ENCODE measurements around the gene PAQR8.

PAQR8 gene

DNA sequence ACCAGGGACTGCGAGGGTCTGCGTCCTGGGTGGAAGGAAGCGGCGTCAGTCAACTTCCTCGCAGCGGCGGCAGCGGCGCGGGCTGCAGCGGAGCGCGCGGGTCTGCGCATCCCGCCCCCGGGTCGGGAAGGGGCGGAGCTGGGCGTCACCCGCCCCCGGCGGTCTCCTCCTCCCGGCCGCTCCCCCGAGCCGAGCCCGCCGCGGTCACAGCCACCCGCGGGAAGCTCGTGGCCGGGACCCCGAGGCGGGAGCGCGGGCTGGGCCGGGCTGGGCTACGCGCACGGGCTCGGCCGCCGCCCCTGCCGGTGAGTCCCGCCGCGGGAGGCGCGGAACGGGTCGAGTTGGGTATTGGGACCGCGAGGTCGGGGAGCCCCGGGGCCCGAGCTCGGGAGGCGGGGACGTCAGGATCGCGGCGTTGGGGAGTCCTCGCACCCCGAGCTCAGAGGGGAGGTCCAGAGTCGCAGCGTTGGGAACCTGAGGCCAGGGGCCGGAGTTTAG, at the start of gene PAQR8:
PAQR8 (plus strand) TSS at position 207 of the 498 bp plus-strand sequence. CDS start 41,063 bp downstream, outside the sequence.
- DNase-seq (ENCODE audit: low read depth), result peak; percentile 82

DNA sequence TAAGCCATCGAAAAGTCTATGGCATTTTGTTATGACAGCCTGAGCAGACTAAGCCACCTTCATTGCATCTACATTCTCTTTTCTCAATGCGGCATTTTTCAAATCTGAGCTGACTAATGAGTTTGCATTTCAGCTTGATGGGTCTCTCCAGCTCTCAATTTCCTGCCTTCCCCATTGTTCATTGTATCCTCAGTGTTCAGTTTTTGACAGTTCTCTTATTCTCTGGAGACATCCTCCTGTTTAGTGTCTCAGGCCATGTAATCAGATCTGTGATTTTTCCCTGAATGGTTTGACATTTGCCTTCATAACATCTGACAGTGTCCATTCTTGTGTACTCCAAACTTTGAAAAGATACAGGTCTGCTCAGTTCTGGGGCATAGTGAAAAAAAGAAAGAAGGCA, 49.5 kb upstream of the PAQR8 start:
- no peak for DNase-seq (ENCODE audit: low read depth)

DNA sequence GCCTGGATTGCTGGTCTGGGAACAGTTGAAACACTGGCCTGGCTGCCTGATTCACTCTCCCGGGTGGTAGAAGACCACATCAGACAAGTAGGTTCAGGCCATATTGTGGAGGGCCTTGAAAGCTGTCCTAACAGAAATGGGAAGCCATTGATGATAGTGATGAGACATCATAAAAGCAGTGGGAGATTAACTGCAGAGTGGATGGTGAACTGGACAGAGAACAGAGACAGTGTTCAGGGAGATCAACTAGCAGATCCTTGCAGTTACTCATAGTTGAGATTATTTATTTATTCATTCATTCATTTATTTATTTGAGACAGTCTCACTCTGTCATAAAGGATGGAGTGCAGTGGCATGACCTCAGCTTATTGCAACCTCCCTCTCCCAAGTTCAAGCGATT, 47.2 kb upstream of the PAQR8 start:
- no peak for DNase-seq (ENCODE audit: low read depth)

- no peak for DNase-seq (ENCODE audit: low read depth)
Measured at GRCh38 chr6:52317211-52317610, 44.7 kb upstream of the PAQR8 start.

DNA sequence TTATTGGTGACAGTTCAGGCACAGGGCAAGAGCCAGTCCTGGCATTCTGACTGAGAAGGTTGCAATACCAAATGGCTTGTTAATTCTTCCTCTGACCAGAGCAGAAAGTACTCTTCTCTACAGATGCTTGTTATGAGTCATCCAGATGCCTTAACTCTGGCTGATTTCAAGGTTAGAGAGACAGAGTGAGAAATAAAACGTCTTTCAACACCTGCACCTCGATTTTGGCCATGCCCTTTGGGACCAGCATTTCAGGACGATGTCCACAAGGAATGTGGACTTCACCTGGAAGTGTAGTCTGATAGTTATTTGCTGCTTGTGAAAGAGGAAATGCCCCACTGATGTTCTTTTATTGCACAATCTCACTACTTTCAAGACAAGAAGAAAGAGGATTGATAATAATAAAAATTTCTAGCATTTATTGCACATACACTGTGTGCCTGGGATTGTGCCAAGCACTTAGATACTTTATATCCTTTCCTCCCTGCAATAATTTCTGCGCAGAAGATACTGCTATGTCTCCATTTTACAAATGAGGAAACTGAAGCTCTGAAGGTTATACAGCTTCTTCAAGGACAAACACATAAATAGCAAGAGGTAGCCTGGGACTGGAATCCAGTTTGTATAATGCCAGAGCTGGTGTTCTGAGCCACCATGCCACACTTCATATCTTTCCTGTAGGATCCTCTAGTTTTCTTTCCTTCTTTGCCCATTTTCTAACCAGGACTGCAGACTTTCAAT, 43.9 kb upstream of the PAQR8 start:
- DNase-seq (ENCODE audit: low read depth), result no peak

GRCh38 chr6:52324189-52324588, 37.8 kb upstream of the PAQR8 start:
- no peak for DNase-seq (ENCODE audit: low read depth)

- DNase-seq (ENCODE audit: low read depth), result no peak
Measured at GRCh38 chr6:52325695-52326471, 36.1 kb upstream of the PAQR8 start.

- DNase-seq (ENCODE audit: low read depth), result no peak
Measured at GRCh38 chr6:52326540-52327364, 35.2 kb upstream of the PAQR8 start.

- DNase-seq (ENCODE audit: low read depth), result no peak
Measured at GRCh38 chr6:52328303-52328662, 33.7 kb upstream of the PAQR8 start.

DNA sequence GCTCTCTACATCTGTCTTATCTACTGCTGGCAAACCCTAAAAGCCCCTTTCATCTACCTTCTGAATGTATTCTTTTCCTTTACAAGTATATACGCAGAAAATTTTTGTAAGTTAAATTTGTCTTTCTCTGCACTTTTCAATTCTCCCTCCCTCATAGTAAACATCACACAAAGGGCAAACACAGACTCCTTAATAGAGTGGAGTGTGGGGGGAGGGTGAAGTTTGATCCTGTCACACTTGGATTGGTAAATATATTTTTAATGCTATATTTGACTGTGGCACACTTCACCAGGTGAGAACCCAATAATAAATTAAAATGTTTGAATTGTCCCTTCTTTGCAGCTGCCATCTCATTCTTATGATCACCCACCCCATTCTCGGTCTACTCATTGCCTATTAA, 33.2 kb upstream of the PAQR8 start:
- DNase-seq (ENCODE audit: low read depth), result no peak

- no peak for DNase-seq (ENCODE audit: low read depth)
Measured at GRCh38 chr6:52330470-52330869, 31.5 kb upstream of the PAQR8 start.

DNA sequence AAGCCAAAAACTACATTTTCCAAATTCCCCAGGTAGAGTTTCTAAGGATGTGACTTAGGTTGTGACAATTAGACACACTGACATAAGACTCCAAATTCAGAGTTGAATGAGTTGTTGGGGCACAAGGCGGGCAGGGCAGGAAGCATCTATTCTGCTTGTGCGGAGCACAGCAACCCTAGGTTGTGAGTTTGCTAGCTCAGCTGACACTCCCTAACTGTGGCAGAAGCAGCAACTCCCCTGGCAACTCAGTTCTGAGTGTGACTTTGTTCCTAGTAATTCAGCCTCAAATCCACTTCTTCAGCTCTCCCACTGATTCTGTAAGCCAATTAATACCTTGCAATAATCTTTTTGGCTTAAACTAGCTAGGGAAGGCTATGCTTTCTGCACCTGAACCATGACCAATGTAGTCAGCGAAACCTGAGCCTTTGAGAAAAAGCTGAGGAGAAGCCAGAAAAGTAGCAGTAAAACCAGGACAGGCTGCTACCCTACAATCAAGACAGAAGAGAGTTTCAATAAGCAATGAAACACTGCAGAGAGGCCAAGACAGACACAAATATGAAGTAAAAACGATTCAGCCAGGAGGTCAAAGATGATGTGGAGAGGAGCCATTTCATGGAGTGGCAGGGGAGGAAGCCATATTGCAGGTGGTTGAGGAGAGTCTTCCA, 30.0 kb upstream of the PAQR8 start:
- no peak for DNase-seq (ENCODE audit: low read depth)

GRCh38 chr6:52333840-52334200, 28.1 kb upstream of the PAQR8 start:
- DNase-seq (ENCODE audit: low read depth), result no peak

DNA sequence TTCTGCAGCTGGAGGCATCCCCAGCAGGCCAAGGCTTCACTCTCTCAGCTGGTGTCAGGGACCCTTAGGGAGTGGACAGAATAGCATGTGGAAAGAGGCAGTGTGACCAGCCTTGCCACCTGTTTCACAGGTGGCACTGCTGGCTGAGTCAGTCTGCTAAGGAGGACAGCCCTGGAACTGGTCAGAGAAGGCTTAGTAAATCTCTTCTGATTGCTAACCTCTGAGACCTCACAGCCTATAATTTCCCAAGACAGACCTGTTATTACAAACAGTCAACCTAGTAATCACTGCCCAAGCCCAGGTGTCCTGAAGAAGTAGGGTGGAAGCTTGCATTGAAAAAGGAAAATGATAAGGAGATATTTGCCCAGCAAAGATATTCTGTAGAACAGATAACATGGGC, 26.4 kb upstream of the PAQR8 start:
- DNase-seq (ENCODE audit: low read depth), result no peak

GRCh38 chr6:52336919-52337561, 24.9 kb upstream of the PAQR8 start:
- no peak for DNase-seq (ENCODE audit: low read depth)

GRCh38 chr6:52337633-52338290, 24.2 kb upstream of the PAQR8 start:
- no peak for DNase-seq (ENCODE audit: low read depth)

GRCh38 chr6:52340603-52340880, 21.4 kb upstream of the PAQR8 start:
- DNase-seq (ENCODE audit: low read depth), result no peak

DNA sequence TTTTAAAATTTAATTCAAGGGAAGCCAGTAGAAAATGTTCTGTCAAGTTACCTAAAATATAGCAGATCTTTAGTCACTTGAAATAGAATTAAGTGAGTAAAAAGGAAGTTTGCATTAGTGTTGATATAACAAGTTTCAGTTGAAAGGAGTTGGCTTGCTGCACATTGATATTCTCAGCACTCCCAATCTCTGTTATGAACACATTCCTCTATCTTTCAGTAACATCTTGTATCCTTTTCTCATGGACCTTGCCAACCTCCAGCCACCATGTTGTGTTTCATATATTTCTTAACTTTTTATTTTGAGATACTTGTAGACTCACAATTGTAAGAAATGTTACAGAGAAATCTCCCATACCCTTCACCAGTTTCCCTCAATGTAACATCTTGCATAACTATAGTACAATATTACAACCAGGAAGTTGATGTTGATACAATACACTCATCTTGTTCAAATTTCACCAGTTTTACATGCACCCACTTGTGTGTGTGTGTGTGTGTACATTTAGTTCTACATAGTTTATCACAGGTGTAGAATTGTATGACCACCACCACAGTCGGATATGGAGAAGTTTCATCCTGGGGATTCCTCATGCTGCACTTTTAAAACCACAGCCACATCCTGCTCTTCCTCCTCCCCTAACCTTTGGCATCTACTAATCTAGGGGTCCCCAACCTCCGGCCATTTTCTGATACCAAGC, 20.2 kb upstream of the PAQR8 start:
- no peak for DNase-seq (ENCODE audit: low read depth)

- no peak for DNase-seq (ENCODE audit: low read depth)
Measured at GRCh38 chr6:52345311-52345710, 16.6 kb upstream of the PAQR8 start.

DNA sequence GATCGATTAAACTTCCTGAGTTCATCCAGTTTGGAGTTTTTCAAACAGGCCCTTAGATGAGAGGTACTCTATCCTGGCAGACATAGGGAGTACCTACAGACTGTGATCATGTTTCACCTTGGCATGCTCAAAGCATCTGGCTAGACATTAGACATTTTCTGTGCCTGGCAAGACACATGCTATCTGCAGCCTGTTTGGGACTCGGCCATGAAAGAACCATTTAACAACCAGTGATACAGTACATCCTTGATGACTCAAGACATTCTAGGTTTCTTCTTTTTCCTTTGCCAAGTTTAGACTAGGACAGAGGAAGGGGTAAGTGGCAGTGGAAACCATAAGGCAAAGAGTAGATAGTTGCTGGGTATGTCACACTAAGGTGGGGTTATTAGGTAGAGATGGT, 15.4 kb upstream of the PAQR8 start:
- DNase-seq (ENCODE audit: low read depth), result no peak

- no peak for DNase-seq (ENCODE audit: low read depth)
Measured at GRCh38 chr6:52347818-52348217, 14.1 kb upstream of the PAQR8 start.

All from activated T-cell treated with anti-CD3 and anti-CD28 coated beads for 48 hours (primary cell).